Nephron (organoid): ENCODE results near the gene NPFF.

Experiments
- H3K27ac Mint-ChIP-seq, 3 experiments: 2 replicates each; pipeline ENCODE4 v1.8.0; 2020; ENCODE audit warnings: mixed read lengths in 3 of 3, mild to moderate bottlenecking in 2 of 3, moderate library complexity in 1 of 3
- H3K27me3 Mint-ChIP-seq: 2 replicates; pipeline ENCODE4 v1.8.0; 2021; ENCODE audit warnings: low read depth, mild to moderate bottlenecking, moderate library complexity, mixed read lengths
- H3K36me3 Mint-ChIP-seq: 2 replicates; pipeline ENCODE4 v1.8.0; 2020; ENCODE audit warnings: low read depth, mixed read lengths
- H3K4me1 Mint-ChIP-seq: 2 replicates; pipeline ENCODE4 v1.8.0; 2020; ENCODE audit warnings: mixed read lengths
- H3K4me3 Mint-ChIP-seq, 3 experiments: 2 replicates each; pipeline ENCODE4 v1.8.0; 2020; ENCODE audit warnings: mild to moderate bottlenecking in 3 of 3, mixed read lengths in 3 of 3, moderate library complexity in 2 of 3
- H3K9me3 Mint-ChIP-seq: 2 replicates; pipeline ENCODE4 v1.8.0; 2020; ENCODE audit warnings: mixed read lengths
- TF ChIP-seq, protein P1 (sequence below), 3 experiments: fragments of 200-600 bp; sonication (generic); IDR thresholded peaks; one replicate each; pipeline ENCODE4 v1.5.0; 2021; ENCODE audit warnings: antibody characterized with exemption in 3 of 3; ENCODE audit not compliant: unreplicated experiment in 3 of 3

NPFF gene

DNA sequence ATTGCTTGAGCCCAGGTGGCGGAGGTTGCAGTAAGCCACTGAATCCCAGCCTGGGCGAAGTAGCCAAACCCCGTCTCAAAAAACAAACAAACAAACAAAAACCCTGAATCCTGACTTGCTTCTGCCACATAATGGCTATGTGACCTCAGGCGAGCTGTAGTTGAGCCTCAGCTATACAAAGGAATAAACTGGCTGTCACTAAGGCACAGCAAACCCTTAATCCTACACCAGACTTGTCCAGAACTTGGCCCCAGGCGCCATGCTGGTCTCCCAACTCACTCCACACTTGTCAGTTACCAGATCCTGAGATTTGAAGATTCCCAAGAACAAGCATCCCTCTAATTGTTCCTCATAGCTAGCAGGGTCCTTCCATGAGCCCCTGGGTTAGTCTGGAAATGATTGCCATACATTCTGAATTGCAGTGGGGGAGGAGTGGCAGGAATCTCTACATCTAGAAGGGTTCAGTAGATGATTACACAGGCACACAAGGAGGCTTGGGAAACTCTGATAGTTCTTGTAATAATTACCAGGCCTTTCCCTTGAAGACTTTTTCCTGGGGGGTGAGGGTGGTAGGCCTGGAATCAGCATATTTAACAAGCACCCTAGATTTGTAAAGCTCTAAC lies 17.9 kb downstream of the NPFF start:
- TF ChIP-seq, protein P1, sequence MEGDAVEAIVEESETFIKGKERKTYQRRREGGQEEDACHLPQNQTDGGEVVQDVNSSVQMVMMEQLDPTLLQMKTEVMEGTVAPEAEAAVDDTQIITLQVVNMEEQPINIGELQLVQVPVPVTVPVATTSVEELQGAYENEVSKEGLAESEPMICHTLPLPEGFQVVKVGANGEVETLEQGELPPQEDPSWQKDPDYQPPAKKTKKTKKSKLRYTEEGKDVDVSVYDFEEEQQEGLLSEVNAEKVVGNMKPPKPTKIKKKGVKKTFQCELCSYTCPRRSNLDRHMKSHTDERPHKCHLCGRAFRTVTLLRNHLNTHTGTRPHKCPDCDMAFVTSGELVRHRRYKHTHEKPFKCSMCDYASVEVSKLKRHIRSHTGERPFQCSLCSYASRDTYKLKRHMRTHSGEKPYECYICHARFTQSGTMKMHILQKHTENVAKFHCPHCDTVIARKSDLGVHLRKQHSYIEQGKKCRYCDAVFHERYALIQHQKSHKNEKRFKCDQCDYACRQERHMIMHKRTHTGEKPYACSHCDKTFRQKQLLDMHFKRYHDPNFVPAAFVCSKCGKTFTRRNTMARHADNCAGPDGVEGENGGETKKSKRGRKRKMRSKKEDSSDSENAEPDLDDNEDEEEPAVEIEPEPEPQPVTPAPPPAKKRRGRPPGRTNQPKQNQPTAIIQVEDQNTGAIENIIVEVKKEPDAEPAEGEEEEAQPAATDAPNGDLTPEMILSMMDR (IDR thresholded peaks at IDR 0.05; ENCODE audit: unreplicated experiment in 3 of 3) = no peak

DNA sequence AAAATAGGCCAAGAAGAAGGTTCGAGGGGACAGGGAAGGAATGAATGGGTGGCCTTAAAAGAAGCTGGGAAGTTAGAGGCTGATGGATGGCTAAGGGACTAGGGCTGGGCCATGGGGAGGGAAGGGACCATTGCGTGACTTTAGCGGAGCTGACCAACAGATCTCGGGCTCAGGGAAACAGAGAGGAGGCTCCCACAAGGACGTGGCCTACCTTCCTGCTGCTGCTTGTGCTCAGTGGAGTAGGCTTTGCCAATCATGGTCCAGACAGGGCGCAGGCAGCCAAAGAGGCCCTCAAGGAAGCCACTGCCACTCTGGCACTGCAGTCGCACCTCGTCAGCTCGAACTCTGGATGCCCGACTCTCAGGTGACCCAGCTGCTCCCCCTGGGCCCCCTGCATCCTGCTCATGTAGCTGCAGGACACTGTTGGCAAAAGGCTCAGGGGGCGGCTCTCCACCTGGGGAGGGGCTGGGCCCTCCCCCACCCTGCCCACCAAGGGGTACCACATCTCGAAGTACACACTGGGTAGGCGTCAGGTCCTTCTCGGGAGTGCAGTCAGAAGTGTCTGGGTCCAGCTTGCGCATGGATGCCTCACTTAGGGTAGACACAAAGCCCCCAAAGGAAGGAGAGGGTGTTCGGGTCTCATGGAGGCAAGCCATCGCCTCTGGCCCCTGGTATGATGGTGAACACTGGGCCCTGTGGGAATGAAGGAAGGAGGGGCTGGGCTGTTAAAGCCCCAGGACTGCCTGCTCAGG lies 20.4 kb downstream of the NPFF start:
- peaks cover 43% of the 10 kb centered on the region for H3K36me3 Mint-ChIP-seq
- TF ChIP-seq, protein P1 (IDR thresholded peaks at IDR 0.05; ENCODE audit: unreplicated experiment in 3 of 3) = no peak
- H3K9me3 Mint-ChIP-seq = no peaks in the 10 kb centered on the region
- H3K27ac Mint-ChIP-seq = peak overlapping the region; percentile 54 to 100 (median 54)
- peaks cover 11% of the 10 kb centered on the region for H3K4me1 Mint-ChIP-seq
- H3K4me3 Mint-ChIP-seq = peak overlapping the region in 1 of 3 experiments; percentile 30
- no peaks in the 10 kb centered on the region for H3K27me3 Mint-ChIP-seq

More for the DNA sequence above, 17.9 kb downstream of the NPFF start:
- Mint-ChIP-seq H3K36me3 (peaks cover 26% of the 10 kb centered on the region), H3K4me1 (peaks cover 29% of the 10 kb centered on the region), H3K9me3 (no peaks in the 10 kb centered on the region), H3K27ac (peak overlapping the region; percentile 97 to 100 (median 99)), H3K4me3 (peak overlapping the region; percentile 38 to 55 (median 42)), H3K27me3 (no peaks in the 10 kb centered on the region)

DNA sequence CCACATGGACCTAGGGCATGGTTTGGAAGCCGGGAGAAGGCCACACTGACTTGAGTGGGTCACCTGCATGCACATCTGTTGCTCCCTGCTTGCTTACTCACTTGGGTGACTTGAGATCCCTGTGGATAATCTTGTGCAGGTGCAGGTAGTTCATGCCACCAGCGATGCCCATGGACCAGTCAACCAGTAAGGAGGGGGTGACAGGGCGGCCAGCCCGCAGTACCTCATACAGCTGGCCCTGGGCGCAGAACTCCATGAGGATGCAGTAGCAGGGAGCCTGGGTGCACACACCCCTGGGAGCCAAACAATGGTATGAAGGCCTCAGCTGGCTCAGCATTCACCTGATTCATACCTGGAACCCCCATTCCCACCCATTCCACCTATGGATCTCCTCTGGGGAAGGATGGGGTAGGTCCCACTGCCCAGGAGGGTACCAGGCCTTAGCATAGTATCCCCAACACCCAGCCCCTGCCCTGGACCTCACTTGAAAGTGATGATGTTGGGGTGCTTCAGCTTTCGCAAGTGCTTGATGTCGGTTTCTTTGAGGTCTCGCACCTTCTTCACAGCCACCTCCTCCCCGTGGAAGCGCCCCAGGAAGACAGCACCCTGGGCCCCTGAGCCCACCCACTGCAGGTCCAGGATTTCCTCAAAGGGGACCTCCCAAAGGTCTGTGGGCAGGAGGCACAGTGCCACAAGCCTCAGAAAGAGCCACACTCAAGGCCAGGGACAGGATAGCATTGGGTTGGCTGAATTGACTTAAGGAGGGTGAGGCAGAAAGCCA lies 21.1 kb downstream of the NPFF start:
- no peaks in the 10 kb centered on the region for H3K9me3 Mint-ChIP-seq
- H3K27ac Mint-ChIP-seq = peak overlapping the region in 2 of 3 experiments; percentile 54 to 64
- peak overlapping the region in 1 of 3 experiments; percentile 30 for H3K4me3 Mint-ChIP-seq
- TF ChIP-seq, protein P1 (IDR thresholded peaks at IDR 0.05; ENCODE audit: unreplicated experiment in 3 of 3) = no peak
- H3K4me1 Mint-ChIP-seq = peaks cover 10% of the 10 kb centered on the region
- H3K36me3 Mint-ChIP-seq = peaks cover 47% of the 10 kb centered on the region
- no peaks in the 10 kb centered on the region for H3K27me3 Mint-ChIP-seq

DNA sequence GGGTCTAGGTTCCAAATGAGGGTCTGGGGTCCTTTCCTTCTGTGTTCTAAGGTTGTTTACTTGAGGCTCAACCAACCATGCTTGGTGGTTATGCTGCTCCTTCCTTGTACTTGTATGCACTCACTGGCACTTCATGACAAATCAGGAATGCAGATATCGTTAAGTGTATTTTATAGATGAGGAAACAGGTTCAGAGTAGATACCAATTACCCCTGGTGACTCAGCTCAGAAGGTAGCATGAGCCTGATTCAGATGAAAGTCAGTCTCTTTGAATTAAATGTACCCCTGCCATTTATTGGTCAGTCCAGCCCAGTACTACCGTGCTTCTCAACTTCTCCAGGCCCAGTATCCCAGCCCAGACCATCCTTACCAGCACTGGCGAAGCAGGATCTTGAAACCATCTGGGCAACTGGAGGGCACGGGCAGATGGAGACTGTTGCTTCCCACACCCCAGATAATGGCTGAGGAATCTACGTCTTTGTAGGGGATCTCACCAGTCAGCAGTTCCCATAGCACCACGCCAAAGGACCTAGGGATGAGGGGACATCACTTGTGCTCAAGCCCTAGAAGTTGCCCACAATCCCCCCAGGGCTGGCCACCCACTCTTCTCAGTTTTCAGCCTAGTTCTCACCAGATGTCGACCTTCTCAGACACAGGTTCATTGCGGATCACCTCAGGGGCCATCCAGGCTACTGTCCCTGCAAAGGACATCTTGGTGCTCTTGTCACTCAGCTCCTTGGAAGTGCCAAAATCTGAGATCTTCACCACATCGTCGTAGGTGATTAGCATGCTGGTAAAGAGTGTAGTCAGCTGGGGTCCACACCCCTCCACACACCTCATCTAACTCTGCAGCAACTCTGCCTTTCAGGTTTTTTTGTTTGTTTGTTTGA lies 22.4 kb downstream of the NPFF start:
- no peaks in the 10 kb centered on the region for H3K27me3 Mint-ChIP-seq

DNA sequence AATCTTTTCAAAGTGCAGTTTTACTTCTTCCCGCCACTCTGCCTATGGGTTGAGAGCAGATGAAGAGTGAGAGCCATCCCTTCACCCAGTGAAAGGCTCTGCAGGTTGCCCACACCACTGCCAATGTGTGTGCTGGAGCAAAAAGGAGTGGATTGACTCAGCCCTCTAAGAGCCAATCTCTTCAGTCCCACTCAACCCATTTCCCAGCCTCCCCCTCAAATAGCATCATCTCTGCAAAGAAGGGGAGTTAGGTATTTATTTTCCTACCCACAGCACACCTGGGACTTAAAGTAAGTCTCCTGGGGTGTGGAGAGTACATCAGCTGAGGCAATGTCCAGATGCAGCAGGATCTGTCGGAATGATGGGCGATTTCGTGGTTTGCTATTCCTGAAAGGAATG lies 23.3 kb downstream of the NPFF start:
- Mint-ChIP-seq H3K27ac (peak overlapping the region; percentile 18 to 43 (median 31)), H3K9me3 (no peaks in the 10 kb centered on the region), H3K27me3 (no peaks in the 10 kb centered on the region), H3K36me3 (peaks cover 56% of the 10 kb centered on the region), H3K4me3 (no peak overlapping the region), H3K4me1 (peaks cover 5% of the 10 kb centered on the region)
- TF ChIP-seq, protein P1 (IDR thresholded peaks at IDR 0.05; ENCODE audit: unreplicated experiment in 3 of 3) = no peak

More for the DNA sequence above, 22.4 kb downstream of the NPFF start:
- TF ChIP-seq, protein P1 (IDR thresholded peaks at IDR 0.05; ENCODE audit: unreplicated experiment in 3 of 3) = no peak
- Mint-ChIP-seq H3K4me1 (peaks cover 10% of the 10 kb centered on the region), H3K27ac (peak overlapping the region; percentile 29 to 69 (median 31)), H3K9me3 (no peaks in the 10 kb centered on the region), H3K36me3 (peaks cover 51% of the 10 kb centered on the region), H3K4me3 (no peak overlapping the region)
